IPS-20b (cell line): ENCODE measurements around the gene HIPK2.
A peak's percentile ranks its signal among the peaks of the same experiment; 100 is the strongest.
"Not testable (repeated sequence)": the region's sequence is repeated elsewhere in the genome, so short reads cannot be mapped to it uniquely, and the experiment has no call there.

Experiments used
- H3K27ac ChIP-seq: one replicate; pipeline ENCODE4 v1.5.1; 2013; ENCODE audit warnings: low read length
- H3K27me3 ChIP-seq: 2 replicates; pipeline ENCODE4 v1.6.1; 2013; ENCODE audit warnings: mild to moderate bottlenecking, low read length, inconsistent platforms; ENCODE audit not compliant: insufficient read depth
- H3K36me3 ChIP-seq: 2 replicates; pipeline ENCODE4 v1.6.1; 2013; ENCODE audit warnings: low read depth, mild to moderate bottlenecking, inconsistent platforms, low read length, moderate library complexity; ENCODE audit not compliant: insufficient read depth
- H3K4me1 ChIP-seq: 2 replicates; pipeline ENCODE4 v1.6.1; 2013; ENCODE audit warnings: mild to moderate bottlenecking, control low read depth, inconsistent platforms, low read length, moderate library complexity; ENCODE audit not compliant: insufficient read depth
- H3K4me3 ChIP-seq: 2 replicates; pipeline ENCODE4 v1.5.1; 2013; ENCODE audit warnings: mild to moderate bottlenecking, low read length, inconsistent platforms
- H3K9ac ChIP-seq: 2 replicates; pipeline ENCODE4 v1.6.1; 2013; ENCODE audit warnings: low read depth, mild to moderate bottlenecking, inconsistent platforms, low read length, moderate library complexity
- H3K9me3 ChIP-seq: 2 replicates; pipeline ENCODE4 v1.6.1; 2013; ENCODE audit warnings: mild to moderate bottlenecking, low read depth, low read length, inconsistent platforms; ENCODE audit not compliant: insufficient read depth

HIPK2 gene

GRCh38 chr7:139673230-139673629 is 104.6 kb downstream of the HIPK2 start:
- Histone ChIP-seq H3K36me3 (no peaks in the 10 kb centered on the region), H3K9ac (no peak overlapping the region), H3K4me3 (no peak overlapping the region), H3K9me3 (no peaks in the 10 kb centered on the region), H3K4me1 (peaks cover 3% of the 10 kb centered on the region; the same call in 1 of the 2 replicates), H3K27me3 (no peaks in the 10 kb centered on the region), H3K27ac (no peak overlapping the region)

GRCh38 chr7:139671967-139672366 is 105.8 kb downstream of the HIPK2 start:
- no peak overlapping the region for H3K4me3 ChIP-seq
- no peaks in the 10 kb centered on the region for H3K9me3 ChIP-seq
- no peaks in the 10 kb centered on the region for H3K36me3 ChIP-seq
- H3K27ac ChIP-seq = no peak overlapping the region
- H3K4me1 ChIP-seq = peaks cover 3% of the 10 kb centered on the region; the same call in 1 of the 2 replicates
- H3K9ac ChIP-seq = no peak overlapping the region
- H3K27me3 ChIP-seq = no peaks in the 10 kb centered on the region

GRCh38 chr7:139670662-139671061 is 107.1 kb downstream of the HIPK2 start:
- not testable (repeated sequence) for H3K4me1 ChIP-seq, H3K9ac ChIP-seq

GRCh38 chr7:139669106-139670061 is 108.4 kb downstream of the HIPK2 start:
- no peaks in the 10 kb centered on the region for H3K9me3 ChIP-seq
- no peak overlapping the region for H3K4me3 ChIP-seq
- peaks cover 3% of the 10 kb centered on the region; the same call in 1 of the 2 replicates for H3K4me1 ChIP-seq
- H3K27me3 ChIP-seq = no peaks in the 10 kb centered on the region
- no peaks in the 10 kb centered on the region for H3K36me3 ChIP-seq
- no peak overlapping the region for H3K9ac ChIP-seq
- H3K27ac ChIP-seq = no peak overlapping the region

More at GRCh38 chr7:139670662-139671061, 107.1 kb downstream of the HIPK2 start:
- H3K36me3 ChIP-seq, H3K27ac ChIP-seq, H3K4me3 ChIP-seq, H3K27me3 ChIP-seq, H3K9me3 ChIP-seq: not testable (repeated sequence)

GRCh38 chr7:139667377-139667776 is 110.4 kb downstream of the HIPK2 start:
- Histone ChIP-seq H3K4me1 (no peaks in the 10 kb centered on the region), H3K36me3 (no peaks in the 10 kb centered on the region), H3K4me3 (no peak overlapping the region), H3K27ac (no peak overlapping the region), H3K9ac (no peak overlapping the region), H3K9me3 (no peaks in the 10 kb centered on the region), H3K27me3 (no peaks in the 10 kb centered on the region)

GRCh38 chr7:139666501-139666900 is 111.3 kb downstream of the HIPK2 start:
- no peaks in the 10 kb centered on the region for H3K9me3 ChIP-seq
- no peaks in the 10 kb centered on the region for H3K36me3 ChIP-seq
- H3K27me3 ChIP-seq = no peaks in the 10 kb centered on the region
- H3K4me1 ChIP-seq = no peaks in the 10 kb centered on the region
- H3K9ac ChIP-seq = no peak overlapping the region
- H3K4me3 ChIP-seq = no peak overlapping the region
- no peak overlapping the region for H3K27ac ChIP-seq

- H3K9ac ChIP-seq = no peak overlapping the region
- H3K27ac ChIP-seq = no peak overlapping the region
- no peaks in the 10 kb centered on the region for H3K36me3 ChIP-seq
- peaks cover 17% of the 10 kb centered on the region for H3K4me1 ChIP-seq
- H3K4me3 ChIP-seq = no peak overlapping the region
- H3K27me3 ChIP-seq = no peaks in the 10 kb centered on the region
- no peaks in the 10 kb centered on the region for H3K9me3 ChIP-seq
Observed at GRCh38 chr7:139664434-139664833, 113.4 kb downstream of the HIPK2 start.

GRCh38 chr7:139663608-139664177 is 114.1 kb downstream of the HIPK2 start:
- no peak overlapping the region for H3K27ac ChIP-seq
- H3K4me3 ChIP-seq = no peak overlapping the region
- H3K36me3 ChIP-seq = no peaks in the 10 kb centered on the region
- no peaks in the 10 kb centered on the region for H3K9me3 ChIP-seq
- H3K4me1 ChIP-seq = peaks cover 24% of the 10 kb centered on the region
- H3K27me3 ChIP-seq = no peaks in the 10 kb centered on the region
- no peak overlapping the region for H3K9ac ChIP-seq

- no peaks in the 10 kb centered on the region for H3K27me3 ChIP-seq
- no peak overlapping the region for H3K27ac ChIP-seq
- no peak overlapping the region for H3K9ac ChIP-seq
- H3K9me3 ChIP-seq = no peaks in the 10 kb centered on the region
- no peak overlapping the region for H3K4me3 ChIP-seq
- no peaks in the 10 kb centered on the region for H3K36me3 ChIP-seq
- H3K4me1 ChIP-seq = peaks cover 26% of the 10 kb centered on the region
Observed at GRCh38 chr7:139661903-139662302, 115.9 kb downstream of the HIPK2 start.

GRCh38 chr7:139661043-139661440 is 116.8 kb downstream of the HIPK2 start:
- no peak overlapping the region for H3K27ac ChIP-seq
- no peaks in the 10 kb centered on the region for H3K36me3 ChIP-seq

GRCh38 chr7:139660317-139661042 is 117.3 kb downstream of the HIPK2 start:
- H3K27me3 ChIP-seq = no peaks in the 10 kb centered on the region
- H3K36me3 ChIP-seq = no peaks in the 10 kb centered on the region
- H3K9me3 ChIP-seq = no peaks in the 10 kb centered on the region
- H3K4me1 ChIP-seq = peaks cover 26% of the 10 kb centered on the region
- no peak overlapping the region for H3K4me3 ChIP-seq
- peak overlapping the region; percentile 63 for H3K27ac ChIP-seq
- H3K9ac ChIP-seq = peak overlapping the region; percentile 67; the same call in 1 of the 2 replicates

More at GRCh38 chr7:139661043-139661440, 116.8 kb downstream of the HIPK2 start:
- Histone ChIP-seq H3K9me3 (no peaks in the 10 kb centered on the region), H3K9ac (no peak overlapping the region), H3K4me1 (peaks cover 26% of the 10 kb centered on the region), H3K4me3 (no peak overlapping the region), H3K27me3 (no peaks in the 10 kb centered on the region)
